HG03135 (cell line): ENCODE data around the gene SHROOM3.
"Not testable (repeated sequence)": the region's sequence is repeated elsewhere in the genome, so short reads cannot be mapped to it uniquely, and the experiment has no call there.

ENCODE experiments used
- ATAC-seq: cut with Tn5 transposase; IDR thresholded peaks from one replicate; pipeline ENCODE4 v1.9.1; 2021; ENCODE audit warnings: mild to moderate bottlenecking, moderate library complexity; ENCODE audit not compliant: unreplicated experiment

SHROOM3 gene

DNA sequence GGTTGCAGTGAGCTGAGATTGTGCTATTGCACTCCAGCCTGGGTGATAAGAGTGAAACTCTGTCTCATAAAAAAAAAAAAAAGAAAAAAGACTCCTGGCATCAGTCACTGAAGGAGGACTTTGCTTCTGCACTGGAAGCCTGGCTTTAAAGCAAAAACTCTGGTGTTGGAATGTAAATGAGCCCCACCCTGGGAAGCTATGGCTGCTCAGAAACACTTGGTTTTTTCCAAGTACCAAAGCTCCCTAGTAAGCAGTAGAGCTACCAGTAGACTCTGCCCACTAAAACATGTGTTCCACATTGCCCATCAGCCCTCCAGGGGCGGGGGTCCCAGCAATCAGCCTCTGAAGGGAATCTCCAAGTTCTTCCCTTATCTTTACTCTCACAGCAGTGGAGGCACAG, 154.4 kb downstream of the SHROOM3 start:
- ATAC-seq: no peak

DNA sequence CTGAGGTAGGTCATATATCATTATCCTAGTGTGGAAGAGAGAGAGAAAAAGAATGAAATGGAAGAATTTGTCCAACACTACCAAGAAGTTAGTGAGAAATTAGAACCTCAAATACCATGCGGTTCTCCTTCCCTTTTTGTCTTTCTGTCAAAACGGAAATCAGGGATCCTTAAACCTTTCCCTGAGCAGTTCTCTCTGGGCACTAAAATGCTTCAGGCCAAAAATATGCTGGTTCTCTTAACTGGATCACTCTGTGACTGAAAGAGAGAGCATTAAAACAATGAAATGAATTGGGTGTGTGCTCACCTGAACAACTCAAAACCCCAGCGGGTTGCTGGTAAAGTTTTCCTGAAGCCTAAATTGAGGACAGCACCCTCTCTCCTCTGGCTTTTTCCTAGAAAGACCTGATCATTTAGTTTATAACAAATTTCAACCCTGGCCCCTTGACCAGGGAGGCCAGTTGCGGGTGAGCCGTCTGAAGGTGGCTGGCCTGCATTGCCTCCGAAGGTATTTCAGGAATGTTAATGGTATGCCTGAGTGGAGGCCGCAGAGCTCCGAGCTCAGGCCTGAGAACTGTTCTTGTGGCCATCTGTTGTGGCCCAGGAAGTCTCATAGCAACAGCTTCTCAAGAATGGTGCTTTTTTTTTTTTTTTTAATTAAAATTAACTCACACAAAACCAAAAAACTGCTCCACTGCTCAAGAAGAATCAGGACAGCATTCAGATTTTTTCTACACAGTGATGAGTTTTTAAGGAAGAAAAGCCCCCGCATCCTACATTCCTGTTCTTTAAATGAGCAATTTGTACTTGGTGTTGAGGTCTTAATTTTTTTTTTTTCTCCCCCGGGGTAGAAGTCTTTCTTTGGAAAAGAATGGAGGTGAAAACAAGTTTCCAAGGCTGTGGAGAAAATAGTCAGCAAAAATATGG, 155.1 kb downstream of the SHROOM3 start:
- no peak for ATAC-seq

DNA sequence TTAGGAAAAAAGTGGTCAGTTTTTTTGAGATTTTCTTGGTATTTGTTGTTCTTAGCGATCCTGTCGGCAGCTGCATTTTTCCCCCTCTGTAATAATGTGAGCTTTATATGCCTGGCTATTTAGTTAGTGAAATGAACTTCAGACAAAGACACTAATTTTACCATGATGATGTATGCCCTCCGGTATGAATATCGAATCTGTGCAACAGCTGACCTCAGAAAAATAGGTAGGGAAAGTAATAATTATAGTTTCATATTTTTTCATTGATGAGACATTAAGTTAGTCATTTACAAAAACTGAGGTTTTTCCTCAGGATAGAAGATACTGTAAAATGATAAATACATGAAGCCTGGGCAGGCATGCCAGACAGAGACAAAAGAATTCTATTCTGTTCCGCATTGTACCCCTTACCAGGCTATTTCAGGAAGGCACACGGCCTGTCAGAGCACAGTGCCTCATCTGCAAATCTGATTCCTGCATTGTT, 155.8 kb downstream of the SHROOM3 start:
- no peak for ATAC-seq

DNA sequence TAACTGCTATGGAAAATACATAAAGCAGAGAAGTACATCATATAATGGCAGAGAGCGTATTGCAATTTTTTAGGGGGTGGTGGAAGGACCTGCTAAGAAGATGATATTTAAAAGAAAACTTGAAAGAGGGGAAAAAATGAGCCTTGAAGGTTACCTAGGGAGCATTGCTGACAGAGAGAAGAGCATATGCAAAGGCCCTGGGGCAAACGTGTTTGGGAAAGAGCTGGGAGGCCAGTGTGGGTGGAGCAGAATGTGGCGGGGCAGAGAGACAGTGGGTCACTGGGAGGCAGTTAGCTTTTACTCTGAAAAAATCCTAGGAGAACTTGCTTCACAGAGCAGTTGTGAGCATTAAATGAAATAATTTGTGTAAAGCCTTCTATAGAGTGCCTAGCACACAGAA, 157.0 kb downstream of the SHROOM3 start:
- no peak for ATAC-seq

DNA sequence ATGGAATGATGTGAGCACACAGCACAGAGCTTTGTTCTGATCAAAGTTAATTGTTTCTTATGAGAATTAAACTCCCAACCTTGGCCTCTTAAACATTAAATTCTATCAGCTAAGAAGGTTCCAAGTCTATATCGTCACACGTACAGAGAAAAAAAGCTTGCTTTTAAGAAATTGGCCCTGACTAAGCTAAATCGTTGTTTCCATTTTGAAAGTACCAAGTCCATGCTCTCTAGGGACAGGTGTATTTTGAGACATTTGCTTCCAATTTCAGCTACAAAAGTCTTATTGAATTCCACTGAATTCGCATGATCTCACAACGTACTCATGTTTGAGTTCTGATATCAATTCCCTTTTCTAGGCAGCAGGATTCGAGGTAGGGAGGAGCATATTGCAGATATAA, 157.4 kb downstream of the SHROOM3 start:
- ATAC-seq: no peak

DNA sequence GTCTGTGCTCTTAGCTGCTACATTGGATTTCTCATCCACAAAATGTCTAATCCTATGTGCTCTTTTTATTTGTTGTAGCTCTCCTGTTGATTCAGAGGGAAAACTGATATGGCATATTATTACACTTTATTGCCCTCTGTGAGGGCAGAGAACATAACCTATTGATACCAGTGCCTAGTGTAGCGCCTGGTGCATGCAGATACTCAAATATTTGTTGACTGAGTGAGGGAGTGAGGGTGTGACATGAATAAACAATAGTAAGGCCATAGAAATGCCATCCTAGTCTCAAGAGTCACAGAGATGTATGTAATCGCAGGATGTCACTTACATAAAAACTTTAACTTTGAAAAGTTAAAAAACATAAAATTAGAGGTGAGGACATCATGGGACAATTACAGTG, 159.1 kb downstream of the SHROOM3 start:
- no peak for ATAC-seq

DNA sequence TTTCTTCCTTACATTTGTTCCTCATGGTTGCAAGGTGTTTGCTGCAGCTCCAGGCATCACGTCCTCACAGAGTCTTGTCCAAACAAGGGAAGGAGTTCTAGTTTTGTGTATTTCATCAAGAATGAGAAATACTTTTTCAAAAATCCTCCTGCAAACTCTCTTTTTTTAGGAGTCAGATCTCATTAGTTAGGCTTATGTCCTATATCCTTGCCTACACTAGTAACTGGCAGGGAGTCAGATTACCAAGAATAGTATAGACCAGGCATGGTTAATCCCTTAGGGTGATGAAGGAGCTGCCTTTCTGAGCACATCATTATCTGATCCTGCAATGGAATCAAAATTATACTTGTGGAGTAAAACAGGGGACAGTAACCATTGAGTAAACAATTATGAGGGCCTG, 160.4 kb downstream of the SHROOM3 start:
- ATAC-seq: no peak

DNA sequence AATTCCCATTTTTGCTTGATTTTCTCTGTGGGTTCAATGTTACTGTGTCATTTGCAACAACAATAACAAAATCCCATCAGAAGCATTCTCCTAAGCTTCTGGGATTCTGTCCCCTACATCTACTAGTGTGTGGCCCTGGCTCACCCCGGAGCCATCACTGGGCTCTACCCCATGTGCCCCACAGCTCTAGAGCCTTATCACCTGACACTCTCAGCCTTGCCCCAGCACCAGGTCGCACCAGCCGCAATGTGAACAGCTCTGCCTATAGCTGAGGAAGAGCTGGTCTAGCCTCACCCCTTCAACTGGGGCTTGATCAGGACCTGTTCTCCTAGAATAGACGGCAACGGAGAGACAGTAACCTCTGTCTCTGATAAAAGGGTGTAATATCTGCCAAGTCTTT, 161.7 kb downstream of the SHROOM3 start:
- no peak for ATAC-seq

DNA sequence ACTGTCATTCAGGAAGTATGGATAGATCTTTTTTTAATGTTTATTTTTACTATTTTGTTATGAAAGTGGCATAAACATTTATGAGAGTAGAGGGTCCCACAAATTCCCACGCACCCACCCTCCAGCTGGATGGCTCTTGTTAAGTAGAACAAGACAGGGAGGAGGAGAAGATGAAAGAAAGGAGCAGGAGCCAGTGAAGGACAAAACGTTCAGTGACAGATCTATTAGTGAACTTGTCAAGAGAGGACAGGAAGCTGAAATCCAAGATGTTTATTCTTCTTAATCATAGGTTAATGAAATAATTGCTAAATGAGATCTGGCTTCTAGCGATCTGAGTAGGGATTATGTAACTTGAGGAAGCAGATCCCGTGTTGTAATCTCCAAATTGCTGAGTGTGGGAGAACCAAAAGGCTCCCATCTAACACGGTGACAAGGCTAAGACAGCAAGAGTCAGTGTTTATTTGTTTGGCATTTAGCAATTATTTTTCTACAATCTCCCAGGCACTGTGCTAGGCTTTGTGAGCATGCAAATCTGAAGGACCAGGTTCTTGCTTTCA, 162.5 kb downstream of the SHROOM3 start:
- ATAC-seq: no peak

DNA sequence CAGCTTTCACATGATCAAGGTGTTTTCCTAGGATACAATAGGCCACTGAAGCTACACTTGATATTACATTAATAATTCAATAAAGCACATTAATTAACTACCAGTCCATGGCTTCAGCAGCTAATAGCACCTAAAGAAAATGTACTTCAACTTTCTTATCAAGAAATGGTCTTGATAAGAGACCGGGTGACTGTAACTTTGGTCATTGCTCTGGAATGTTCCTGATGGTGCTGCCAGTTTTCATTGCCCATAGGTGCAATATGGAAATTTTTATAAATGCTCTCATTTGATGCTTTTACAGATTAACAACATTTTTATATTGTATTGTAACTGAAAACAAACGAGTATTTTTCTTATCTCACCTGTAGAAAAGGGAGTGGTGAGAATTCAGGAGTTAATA, 165.4 kb downstream of the SHROOM3 start:
- ATAC-seq: no peak

DNA sequence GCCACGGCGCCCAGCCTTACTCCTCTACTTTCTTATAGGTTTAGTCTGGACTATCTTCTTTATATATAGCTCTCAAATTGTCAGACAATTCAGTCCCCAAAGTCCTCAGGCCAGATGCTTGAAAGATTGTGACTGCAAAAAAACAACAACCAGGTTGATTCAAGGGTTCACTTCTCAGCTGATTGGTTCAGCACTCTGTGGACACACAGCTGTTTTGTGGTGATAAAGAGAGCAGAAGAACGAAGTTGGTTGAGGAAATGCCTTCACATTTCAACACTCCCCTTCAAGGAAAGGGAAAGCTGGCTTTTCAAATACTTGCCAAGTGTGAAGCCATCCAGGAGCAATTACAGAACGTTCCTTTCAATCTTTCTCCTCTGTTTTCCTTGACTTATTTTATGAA, 166.8 kb downstream of the SHROOM3 start:
- ATAC-seq: no peak

DNA sequence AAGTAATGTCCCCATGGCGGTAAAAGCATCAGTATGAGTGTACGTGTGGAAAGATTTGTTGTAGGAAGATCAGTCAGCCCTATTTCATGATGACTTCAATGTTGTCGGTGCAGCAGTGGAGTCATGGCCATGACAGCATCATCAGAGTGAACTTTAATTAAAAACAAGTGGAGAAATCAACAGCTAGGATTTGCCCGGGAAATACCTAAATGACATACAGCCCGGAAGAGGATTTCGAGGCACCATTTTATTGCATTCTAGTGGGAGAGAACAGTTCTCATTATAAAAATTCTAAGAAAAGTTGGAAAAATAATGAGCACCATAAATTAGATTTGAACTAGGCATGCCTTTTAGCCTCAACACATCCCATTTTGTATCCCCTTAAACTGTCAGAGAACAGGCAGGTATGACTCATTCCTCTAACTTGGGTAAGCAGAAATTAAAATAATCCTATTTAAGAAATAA, 170.1 kb downstream of the SHROOM3 start:
- ATAC-seq: no peak

DNA sequence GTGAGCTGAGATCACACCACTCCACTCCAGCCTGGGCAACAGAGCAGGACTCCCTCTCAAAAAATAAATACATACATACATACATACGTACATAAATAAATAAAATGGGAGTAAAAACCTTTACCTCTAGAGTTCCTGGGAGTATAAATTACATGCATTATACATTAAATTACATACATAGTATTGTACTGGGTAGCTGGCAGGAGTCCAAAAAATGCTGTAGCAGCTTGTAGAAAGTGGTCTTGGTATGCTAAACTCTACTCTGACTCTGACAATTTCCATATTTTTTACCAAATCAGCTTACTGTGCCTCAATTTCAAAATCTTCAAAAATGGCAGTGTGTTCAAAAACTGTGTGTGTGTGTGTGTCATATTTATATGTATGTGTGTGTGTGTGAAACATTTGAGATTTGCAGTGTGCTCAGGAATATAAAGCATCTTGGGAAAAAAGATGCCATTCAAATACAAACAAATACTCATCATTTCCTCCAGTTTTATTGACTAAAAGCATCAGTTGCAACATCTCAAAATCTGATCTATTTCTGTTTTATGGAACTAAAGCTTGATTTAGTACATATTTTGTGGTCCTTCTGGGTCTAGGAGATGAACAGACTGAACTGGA, 171.7 kb downstream of the SHROOM3 start:
- ATAC-seq: no peak

DNA sequence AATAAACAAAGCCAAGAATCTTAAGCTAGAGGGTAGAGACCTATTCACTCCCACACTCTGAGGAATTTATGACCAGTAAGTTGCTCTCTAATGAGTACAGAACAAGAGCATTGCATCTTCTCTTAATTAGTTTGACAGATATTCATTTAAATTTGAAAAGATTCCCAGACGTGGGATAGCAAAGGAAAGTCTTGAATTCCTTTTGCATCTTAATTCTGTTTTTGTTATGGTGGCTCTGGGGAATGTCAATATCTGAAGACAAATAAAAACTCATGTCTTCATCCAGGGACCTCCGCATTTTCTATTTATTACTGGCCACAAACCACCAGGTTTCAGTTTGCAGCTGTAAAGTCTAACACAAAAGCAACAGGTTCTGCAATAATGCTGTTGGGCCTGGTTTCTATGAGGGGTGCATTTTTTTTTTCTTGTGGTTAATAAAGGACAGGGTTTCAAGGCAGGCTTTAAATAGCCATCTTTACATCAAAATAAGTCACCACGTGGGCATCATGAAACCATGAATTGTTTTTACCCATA, 172.3 kb downstream of the SHROOM3 start:
- ATAC-seq: peak; percentile 93

DNA sequence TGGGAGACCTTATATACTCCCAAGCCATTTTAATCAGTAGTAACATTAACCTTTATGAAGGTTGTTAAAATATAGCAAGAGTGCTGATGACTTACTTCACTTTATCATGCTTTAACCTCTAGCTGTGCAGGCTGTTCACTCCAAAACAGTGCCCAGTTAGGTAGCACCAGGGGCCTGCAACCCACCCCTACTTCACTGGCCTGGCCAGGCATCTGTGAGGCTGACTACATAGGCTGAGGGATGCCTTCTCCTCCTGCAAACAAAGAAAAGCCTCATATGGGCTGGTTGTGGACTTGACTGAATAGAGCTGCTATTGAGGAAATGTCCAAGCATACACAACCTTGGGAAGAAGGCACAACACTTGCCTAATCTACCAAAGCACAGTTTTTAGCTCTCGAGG, 172.8 kb downstream of the SHROOM3 start:
- peak; percentile 32 for ATAC-seq

DNA sequence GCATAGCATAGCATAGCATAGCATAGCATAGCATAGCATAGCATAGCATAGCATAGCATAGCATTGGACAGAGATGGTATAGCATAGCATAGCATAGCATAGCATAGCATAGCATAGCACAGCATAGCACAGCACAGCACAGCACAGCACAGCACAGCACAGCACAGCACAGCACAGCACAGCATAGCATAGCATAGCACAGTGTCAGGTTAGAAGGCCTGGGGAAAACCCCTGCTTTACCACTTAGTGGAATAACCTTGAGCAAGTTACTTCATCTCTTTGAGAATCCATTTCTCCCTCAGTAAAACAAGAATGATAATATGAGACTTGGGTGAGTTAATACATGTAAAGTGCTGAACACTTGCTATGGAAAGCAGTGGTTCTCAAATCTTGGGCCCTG, 173.5 kb downstream of the SHROOM3 start:
- ATAC-seq: not testable (repeated sequence)

DNA sequence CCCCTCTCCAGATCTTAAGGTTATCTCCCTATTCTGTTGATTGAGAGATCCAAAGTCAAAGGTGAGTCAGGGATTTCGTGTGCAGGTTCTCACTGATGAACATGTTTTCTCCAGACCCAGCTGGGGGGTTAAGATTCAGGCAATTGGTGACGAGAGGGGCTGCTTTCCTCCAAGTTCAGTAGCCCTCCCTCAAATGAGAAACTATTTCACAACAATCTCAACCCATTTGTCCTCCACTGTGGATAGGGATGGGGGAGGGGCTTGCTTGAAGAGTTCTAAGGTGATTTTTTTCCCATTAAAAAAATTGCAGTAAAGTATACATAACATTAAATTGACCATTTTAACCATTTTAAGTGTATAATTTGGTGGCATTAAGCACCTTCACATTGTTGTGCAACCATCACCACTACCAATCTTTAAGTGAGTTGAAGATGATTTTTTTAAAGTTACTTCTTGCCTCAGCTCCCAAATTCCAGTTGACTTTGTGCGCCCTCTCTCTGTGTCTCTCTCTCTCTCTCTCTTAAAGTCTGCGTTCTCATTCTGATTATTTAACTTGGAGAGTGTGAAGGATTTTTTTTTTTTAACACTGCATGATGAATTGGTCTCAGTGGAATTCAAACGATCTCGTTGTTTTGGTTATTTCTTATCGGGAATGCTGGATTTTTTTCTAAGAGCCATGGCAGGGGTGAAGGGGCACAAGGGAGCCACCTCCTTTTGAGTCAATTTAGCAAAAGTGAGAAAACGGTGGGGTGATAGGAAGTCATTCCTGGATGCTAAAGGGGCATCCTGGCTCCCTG, 175.9 kb downstream of the SHROOM3 start:
- ATAC-seq: no peak

DNA sequence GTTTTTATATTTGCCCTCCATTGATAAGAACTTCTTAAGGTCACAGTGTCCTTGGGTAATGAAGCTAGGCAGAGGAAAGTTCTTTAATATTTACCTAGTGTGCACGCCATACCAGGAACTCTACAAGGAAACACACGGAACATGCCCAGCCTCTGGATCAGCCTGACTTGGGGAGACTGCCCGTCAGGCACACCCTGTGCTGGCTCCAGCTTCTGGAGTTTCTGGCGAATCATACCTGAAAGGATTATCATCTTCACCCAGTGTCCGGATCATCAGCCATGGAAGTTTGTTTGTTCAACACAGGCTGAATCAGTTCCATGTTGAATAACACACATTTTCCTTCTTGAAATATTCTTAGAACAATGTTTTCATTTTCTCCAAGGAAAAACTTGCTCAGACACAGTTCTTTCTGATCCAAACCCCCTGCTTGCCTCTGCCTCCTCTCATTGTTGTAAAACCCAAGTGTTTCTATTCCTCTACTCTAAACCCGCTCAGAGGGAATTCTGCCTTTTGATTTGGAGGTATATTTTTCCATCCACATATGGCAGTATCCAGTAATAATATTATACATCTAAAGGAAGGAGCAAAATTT, 176.7 kb downstream of the SHROOM3 start:
- ATAC-seq: no peak

DNA sequence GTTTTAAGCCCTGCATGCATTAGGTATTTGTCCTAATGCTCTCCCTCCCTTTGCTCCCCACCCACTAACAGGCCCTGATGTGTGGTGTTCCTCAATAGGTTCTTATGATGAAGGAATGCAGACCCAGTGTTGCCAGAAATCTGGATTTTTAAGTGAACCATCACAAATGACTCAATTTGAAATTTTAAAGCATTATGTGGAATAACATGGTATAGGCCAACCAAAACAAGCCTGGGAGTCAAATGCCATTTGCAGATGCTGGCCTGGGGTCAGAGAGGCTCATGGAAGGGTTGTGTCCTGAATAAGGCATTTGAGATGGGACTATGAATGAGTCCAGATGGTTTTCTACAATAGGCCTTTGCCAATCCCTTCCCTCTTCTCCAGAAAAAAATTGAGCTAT, 179.6 kb downstream of the SHROOM3 start:
- no peak for ATAC-seq

DNA sequence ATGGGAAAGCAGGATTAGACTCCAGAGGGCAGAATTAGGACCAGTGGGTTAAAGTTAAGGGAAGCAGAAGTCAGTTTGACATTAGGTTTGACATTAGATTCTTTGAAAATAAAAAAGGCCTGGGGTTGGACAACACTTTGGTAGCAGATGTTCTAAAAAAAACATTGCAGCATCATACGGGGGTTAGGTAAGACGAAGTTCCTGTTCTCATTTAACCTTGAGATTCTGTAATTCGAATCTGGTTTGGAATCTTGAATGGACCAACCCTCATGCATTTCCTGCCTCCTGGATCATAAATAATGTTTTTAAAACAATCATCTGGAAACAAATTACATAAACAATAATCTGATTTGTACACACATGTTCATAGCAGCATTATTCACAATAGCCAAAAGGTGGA, 181.0 kb downstream of the SHROOM3 start:
- ATAC-seq: no peak
